HS-5 (cell line): Measurements from ENCODE around the gene ELFN1.
"Not testable (repeated sequence)": the region's sequence is repeated elsewhere in the genome, so short reads cannot be mapped to it uniquely, and the experiment has no call there.

Experiments used
- DNase-seq: peaks from one replicate; pipeline ENCODE4 v3.0.0-alpha.2; 2012; ENCODE audit warnings: low read depth

The ELFN1 gene

DNA sequence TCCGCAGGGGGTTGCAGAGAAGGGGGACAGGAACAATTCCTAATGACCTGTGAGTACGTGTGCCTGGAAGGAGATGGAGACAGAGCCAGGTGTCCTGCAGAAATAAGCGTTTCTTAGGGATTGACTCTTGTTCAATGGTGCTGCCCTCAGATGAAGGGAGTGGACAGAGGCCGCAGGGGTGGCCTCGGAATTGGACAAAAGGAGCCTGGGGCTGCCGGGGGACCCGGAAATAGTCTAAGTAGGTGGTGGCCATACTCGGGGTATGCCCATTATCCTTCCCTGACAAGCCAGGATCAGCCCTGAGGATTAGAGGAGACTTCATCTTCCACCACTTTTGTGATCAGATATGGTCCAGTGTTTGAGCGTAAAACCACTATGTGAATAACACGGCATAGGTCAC, 39.2 kb downstream of the ELFN1 start:
- DNase-seq: no peak

DNA sequence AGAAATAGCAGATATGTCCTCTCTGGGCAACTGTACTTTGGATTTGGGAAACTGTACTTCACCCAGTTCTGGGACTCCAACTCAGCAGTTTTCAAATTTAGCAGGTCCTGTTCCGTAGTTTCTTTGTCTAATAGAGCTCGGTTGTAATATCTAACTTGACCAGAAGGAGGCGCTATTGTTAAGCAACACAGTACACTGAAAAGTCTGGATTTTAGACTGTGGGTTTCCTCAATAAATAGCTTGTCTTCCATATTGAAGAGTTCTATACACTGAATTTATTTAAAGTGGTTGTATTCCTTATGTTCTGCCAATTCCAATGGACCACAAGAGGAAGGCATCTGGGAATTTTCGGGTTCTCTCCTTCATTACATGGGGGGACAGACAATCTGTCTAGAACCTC, 39.8 kb downstream of the ELFN1 start:
- no peak for DNase-seq

DNA sequence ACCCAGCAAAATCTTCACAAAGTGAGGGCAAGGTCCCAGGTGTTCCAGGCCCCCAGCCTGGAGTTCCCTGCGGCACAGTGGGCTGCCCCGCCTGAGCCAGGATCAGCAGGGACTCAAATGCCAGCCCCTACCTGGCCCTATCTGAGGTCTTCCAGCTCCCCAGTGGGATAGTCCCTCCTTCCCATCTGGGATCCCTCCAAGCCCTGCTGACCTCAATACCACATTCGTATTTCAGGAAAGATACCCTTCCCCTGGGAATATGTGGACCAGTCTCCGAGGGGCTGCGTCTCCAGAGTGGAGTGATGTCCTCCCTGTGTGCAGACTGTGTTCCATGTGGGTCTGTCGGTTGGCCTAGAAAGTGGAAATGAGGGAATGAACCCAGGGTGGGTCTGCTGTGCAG, 40.9 kb downstream of the ELFN1 start:
- no peak for DNase-seq

DNA sequence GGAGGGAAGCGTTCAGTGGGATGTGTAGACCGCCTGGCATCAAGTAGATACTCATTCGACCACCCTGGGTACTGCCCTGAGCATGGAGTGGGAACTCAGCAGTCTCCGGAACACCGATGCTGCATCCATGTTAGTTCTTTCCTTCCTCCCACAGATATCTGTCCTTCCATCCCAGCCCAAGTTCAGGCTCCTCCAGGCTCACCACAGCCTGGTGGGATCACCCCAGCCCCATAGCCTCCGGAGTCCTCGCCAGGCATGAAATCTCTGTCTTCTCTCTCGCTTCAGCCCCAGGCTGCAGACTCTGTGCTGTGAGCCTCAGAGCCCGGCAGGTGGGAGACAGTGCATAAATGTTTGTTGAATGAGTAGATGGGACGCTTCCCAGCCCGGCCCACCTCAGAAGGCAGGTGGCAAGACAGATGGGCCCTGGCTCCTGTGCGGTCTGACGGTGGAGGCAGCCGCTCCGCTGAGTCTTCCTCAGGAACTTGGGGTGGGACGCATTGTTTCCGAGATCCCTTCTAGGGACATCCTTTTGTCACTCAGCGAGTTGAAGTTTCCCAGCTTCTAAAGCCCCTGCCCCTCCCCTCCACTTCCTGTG, 42.9 kb downstream of the ELFN1 start:
- no peak for DNase-seq

- DNase-seq: no peak
Measured at GRCh38 chr7:1713502-1714484, 43.7 kb downstream of the ELFN1 start.

DNA sequence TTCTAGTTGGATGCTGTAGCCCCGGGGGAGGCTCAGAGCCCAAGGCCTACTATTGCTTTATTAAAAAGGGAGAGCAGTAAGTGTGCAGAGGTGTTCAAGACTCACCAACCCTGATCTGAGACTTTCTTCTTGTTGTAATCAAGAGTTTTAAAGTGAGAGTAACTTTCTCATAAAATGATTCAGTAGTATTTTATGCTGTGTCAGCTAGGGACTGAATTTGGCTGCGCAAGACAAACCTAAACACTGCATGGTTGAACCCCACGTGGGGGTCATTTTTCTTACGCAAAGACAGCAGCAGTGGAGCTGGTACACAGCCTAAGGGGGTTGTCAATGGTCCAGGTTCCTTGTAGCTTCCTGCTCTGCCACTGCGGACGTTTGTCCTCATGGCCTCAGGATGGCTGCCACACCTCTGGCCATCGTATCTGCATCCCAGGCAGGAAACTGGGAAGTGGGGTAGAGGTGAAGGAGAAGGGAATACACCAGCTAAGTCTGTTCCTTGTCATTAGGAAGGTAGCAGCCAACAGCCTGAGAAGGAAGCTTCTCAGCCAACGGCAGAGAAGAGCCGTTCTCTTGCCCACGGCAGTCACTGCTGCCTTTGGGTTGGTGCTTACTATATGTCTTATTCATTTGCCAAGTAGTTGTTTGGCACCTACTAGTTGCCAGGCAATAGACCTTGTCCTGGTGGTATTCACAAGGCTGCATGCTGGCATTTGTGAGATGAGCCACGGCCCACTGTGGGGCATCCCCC, 44.7 kb downstream of the ELFN1 start:
- DNase-seq: no peak

- DNase-seq: no peak
Measured at GRCh38 chr7:1715331-1715625, 45.2 kb downstream of the ELFN1 start.

DNA sequence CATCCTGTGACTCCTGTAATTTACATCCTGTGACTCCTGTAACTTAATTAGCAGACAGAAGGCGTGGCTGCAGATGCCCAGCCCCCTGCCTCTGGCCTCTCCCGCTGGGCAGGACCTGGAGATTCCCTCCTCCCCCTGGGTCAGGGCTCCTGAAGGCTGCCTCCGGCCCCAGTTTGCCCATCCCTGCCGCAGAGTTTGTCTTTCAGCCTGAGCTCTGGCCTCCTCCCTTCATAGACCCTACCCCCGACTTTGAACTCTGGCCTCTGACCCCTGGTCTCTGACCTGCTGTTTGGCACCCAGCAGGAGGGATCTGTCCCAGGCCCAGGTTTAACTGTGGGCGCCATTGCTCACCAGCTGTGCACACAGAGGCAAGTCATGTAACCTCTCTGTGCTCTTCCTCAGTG, 45.6 kb downstream of the ELFN1 start:
- no peak for DNase-seq

DNA sequence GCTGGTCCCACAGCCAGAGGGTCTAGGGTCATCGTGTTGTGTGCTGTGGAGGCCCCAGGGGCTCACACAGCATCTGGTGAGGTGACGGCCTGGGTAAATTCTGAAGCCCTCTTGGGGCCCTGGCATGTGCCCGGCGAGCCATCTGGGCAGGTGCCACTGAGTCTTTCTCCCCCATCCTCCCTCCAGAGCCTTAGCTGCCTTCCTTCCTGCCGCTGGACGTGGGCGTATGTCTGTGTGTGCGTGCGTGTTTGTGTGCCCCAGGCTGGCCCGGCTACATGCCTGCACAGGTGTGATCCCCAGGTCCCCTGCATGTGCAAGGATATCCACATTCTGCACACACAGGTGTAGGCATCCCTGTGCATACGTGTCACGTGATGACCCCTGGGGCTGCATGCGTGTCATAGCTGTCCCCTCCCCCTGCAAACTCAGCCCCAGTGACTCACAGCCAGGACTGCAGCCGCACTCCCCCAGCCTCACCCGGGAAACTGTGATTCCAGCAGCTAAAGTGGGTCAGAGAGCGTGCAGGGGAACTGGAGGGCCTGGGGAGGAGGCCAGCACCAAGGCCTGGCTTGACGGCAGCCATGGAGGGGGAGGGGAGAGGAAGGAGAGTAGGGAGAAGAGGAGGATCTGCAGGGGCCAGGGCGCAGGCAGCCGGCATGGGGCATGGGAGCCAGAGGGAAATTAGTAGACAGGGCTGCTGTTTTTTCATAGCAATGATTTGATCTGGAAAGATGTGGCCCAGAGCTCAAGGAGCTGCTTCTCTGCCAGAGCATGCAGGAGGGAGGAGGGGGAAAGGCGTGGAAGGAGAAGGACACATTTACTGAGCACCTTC, 46.4 kb downstream of the ELFN1 start:
- no peak for DNase-seq

- DNase-seq: no peak
Measured at GRCh38 chr7:1717095-1717483, 47.0 kb downstream of the ELFN1 start.

GRCh38 chr7:1717903-1718676, 48.0 kb downstream of the ELFN1 start:
- DNase-seq: no peak

- DNase-seq: not testable (repeated sequence)
Measured at GRCh38 chr7:1718850-1719249, 48.8 kb downstream of the ELFN1 start.

GRCh38 chr7:1719256-1719655, 49.2 kb downstream of the ELFN1 start:
- DNase-seq: not testable (repeated sequence)

GRCh38 chr7:1719913-1720312, 49.8 kb downstream of the ELFN1 start:
- DNase-seq: no peak

GRCh38 chr7:1720326-1720725, 50.2 kb downstream of the ELFN1 start:
- no peak for DNase-seq

- DNase-seq: peak; percentile 4
Measured at GRCh38 chr7:1721047-1721690, 51.1 kb downstream of the ELFN1 start.

DNA sequence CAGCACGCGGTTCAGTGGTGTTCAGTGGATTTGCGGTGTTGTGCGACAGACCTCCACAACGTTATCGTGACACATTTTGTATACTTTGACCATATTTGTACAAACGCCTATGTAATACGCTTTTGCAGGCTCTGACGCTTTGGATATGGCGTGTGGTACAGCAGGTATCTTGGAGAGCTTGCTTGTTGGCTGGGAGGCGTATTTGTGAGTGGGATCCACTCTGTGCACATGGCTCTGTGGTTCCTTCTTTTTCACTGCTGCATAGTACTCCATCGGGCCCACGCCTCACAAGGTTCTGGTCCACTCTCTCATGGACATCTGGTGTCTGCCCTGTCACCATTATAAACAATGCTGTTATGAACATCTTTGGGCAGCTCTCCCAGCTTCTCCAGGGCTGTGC, 53.2 kb downstream of the ELFN1 start:
- no peak for DNase-seq

DNA sequence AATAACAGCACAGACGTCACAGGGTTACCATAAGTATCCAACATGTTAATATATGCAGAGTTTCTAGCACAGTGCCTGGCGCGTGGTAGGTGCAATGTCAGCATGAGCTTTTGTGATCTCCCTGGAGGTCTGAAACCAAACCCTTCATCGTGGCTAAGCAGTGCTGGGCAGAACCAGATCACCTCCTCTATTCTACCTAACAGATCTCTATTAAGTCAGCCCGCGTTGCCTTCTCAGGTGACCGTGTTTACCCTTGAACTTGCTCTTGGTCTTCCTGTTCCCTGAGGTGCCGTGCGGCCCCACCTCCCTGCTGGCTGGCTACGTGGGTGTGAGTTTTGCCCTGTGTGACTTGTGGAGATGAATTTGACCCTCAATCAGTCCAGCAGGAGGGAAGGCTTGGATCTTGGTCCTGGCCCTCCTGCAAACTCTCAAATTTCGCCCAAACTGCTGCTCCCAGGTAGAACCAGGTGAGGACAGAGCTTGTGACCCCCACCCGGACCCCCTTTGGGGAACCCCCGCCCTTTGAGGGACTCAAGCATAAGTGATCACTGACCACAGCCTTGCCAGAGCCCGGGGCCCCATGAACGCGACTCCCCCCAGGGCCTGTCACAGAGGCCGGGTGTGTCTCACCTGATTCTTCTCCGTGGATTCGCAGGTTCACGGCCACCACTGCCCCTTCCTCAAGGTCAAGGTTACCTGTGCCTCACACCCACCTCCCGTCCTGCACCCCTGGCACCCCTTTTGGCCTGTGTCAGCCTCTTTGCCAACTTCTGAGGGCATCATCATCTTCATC, 54.2 kb downstream of the ELFN1 start:
- no peak for DNase-seq

DNA sequence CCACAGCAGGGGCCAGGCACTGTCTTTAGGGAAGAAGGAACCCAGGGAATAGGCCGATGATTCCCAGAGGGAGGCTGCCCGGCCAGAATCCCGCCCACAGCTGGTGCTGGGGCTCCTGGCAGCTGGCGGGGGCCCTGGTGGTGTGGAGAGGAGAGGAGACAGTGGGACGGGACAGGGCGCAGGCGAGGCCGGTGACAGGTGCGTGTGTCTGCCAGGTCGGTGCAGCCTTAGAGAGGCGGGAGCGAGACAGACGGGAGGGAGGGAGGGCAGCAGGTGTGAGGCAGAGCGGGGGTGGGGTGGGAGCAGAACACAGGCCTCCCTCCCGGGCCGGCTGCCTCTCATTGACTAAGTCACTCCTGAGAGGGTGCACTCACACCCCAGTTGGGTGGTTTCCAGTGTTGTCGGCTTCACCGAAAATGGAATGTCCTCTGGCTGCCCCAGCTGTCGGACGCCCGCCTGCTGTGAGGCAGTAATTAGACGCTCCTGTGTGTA, 55.2 kb downstream of the ELFN1 start:
- no peak for DNase-seq
